Prostate gland (tissue), 2 donors: Measurements from ENCODE around the gene TCF12. TPM values are rescaled to one million over a fixed set of nuclear protein-coding genes. Genes with fewer than 3 reads are reported as not detected.

Experiments
- DNase-seq: peaks from one replicate; pipeline ENCODE4 v3.0.0-alpha.2; 2019; ENCODE audit warnings: low spot score
- H3K27ac ChIP-seq, 2 donors: fragments of 200-600 bp; sonication (generic); 2 replicates each; pipeline ENCODE4 v1.5.1; 2017 to 2019
- H3K27me3 ChIP-seq: fragments of 200-600 bp; sonication (generic); replicated peaks from 2 replicates; pipeline ENCODE4 v1.5.1; 2019; ENCODE audit not compliant: insufficient read depth
- H3K36me3 ChIP-seq, 2 donors: fragments of 200-600 bp; sonication (generic); 1 replicate in 1 of 2; 2 replicates in 1 of 2; pipeline versions ENCODE4 v1.5.1 to v1.8.1; 2017 to 2019
- H3K4me1 ChIP-seq: fragments of 200-600 bp; sonication (generic); replicated peaks from 2 replicates; pipeline ENCODE4 v1.5.1; 2019
- H3K4me3 ChIP-seq, 2 donors: fragments of 200-600 bp; sonication (generic); 2 replicates each; pipeline ENCODE4 v1.5.1; 2017 to 2019
- H3K9me3 ChIP-seq: fragments of 200-600 bp; sonication (generic); 2 replicates; pipeline ENCODE4 v1.5.1; 2017
- CTCF ChIP-seq, 4 experiments: fragments of 200-600 bp in 2 of 4; fragments of 450-650 bp in 2 of 4; sonication (generic) in 2 of 4; IDR thresholded peaks; 1 replicate in 3 of 4; 2 replicates in 1 of 4; pipeline ENCODE4 v1.5.1; 2016 to 2019; ENCODE audit warnings: antibody characterized with exemption in 4 of 4, mild to moderate bottlenecking in 2 of 4, moderate library complexity in 2 of 4
- POLR2A ChIP-seq: fragments of 450-650 bp; IDR thresholded peaks from one replicate; pipeline ENCODE4 v1.6.1; 2016; ENCODE audit warnings: antibody characterized with exemption, mild to moderate bottlenecking
- POLR2AphosphoS5 ChIP-seq: sonication (generic); formaldehyde crosslinking; IDR thresholded peaks from one replicate; pipeline ENCODE4 v1.6.1; 2017; ENCODE audit warnings: antibody characterized with exemption
- WGBS: methylation state at CpG from one replicate; pipeline ENCODE4 v1.1.5; 2018; 5-methylcytosine and 5-hydroxymethylcytosine counted together
- intact Hi-C: fragments of 100-400 bp; cut with DNase I; formaldehyde crosslinking; loops from one replicate; pipeline ENCODE4 v1.14.2; 2022
- total RNA-seq, 2 donors: library from RNA; depleted of rRNA; stranded (reverse); fragments of >200 nt; gene quantifications; one replicate each; pipeline ENCODE4 v1.1.0, GENCODE V29; 2016

The TCF12 gene
- total RNA-seq, 2 donors from 2014 or later = 95.4 to 123 TPM

DNA sequence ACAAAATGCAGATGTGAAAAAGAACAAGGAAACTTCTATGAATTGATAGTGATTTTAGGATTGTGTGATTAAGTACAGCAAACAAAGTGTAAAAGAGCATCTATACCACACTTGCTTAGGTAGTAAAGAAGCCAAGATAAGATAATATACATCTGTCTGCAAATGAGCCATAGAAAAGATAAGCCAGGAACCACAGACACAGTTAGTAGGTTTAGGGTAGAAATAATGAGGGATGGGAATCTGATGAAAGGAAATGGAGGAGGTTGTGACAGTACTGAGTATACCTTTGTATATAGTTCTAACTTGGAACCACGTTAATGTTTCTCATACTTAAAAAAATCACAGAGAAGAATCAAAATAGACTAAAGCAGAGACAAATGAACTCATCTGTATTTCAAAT is 54.0 kb downstream of the TCF12 start:
- Histone ChIP-seq H3K27me3 (no peaks in the 10 kb centered on the region), H3K4me1 (peaks cover 3% of the 10 kb centered on the region), H3K4me3 (no peak overlapping the region), H3K9me3 (no peaks in the 10 kb centered on the region), H3K36me3 (no peaks in the 10 kb centered on the region), H3K27ac (no peak overlapping the region)
- TF ChIP-seq POLR2A = no peak
- no peak for TF ChIP-seq POLR2AphosphoS5
- TF ChIP-seq CTCF (IDR thresholded peaks at IDR 0.05) = no peak
- DNase-seq = no peak
- intact Hi-C loops = no loop called here
- 57% methylated on average over 1 of the region's 1 CpG for WGBS

DNA sequence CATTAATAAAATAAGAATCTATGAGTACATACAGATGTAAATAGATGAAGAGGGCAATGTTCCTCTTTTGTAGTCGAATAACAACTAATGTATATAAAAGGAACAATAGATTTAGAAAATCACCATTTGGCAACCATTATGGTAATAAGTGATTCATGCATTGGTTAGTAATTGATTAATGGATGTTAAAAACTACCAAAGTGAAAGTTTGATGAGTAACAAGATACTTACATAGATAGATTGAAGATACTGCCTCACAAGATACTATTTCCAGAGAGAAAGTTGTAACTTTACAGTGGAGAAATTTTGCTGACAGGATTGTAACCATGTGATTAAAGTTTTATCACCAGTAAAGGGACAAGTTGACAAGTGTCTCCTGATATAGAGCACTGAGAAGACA is 55.0 kb downstream of the TCF12 start:
- 73% methylated on average over 1 of the region's 1 CpG for WGBS
- no peak overlapping the region for H3K27ac ChIP-seq
- H3K4me3 ChIP-seq = no peak overlapping the region
- DNase-seq = no peak
- H3K27me3 ChIP-seq = no peaks in the 10 kb centered on the region
- no peak for TF ChIP-seq POLR2AphosphoS5
- no peak for TF ChIP-seq CTCF (IDR thresholded peaks at IDR 0.05)
- TF ChIP-seq POLR2A = no peak
- intact Hi-C loops = no loop called here
- H3K4me1 ChIP-seq = no peaks in the 10 kb centered on the region
- H3K9me3 ChIP-seq = no peaks in the 10 kb centered on the region
- H3K36me3 ChIP-seq = no peaks in the 10 kb centered on the region

DNA sequence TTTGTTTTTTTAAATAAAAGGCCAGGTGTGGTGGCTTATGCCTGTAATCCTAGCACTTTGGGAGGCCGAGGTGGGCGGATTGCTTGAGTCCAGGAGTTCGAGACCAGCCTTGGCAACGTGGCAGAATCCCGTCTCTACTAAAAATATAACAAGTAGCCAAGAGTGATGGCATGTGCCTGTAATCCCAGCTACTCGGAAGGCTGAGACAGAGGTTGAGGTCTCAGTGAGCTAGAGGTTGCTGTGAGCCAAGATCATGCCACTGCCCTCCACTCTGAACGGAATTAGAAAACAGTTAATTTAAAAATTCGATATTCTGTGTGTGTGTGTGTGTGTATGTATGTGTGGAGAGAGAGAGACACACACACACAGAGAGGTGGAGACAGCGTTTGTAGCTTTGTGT is 58.8 kb downstream of the TCF12 start:
- no peak for DNase-seq

GRCh38 chr15:56978898-56979662 is 60.6 kb downstream of the TCF12 start:
- no peak overlapping the region for H3K27ac ChIP-seq
- WGBS = 76% methylated on average over 2 of the region's 2 CpGs
- intact Hi-C loops = no loop called here
- H3K36me3 ChIP-seq = no peaks in the 10 kb centered on the region
- H3K4me1 ChIP-seq = no peaks in the 10 kb centered on the region
- no peaks in the 10 kb centered on the region for H3K9me3 ChIP-seq
- TF ChIP-seq POLR2A = no peak
- no peak for TF ChIP-seq POLR2AphosphoS5
- no peak for DNase-seq
- no peaks in the 10 kb centered on the region for H3K27me3 ChIP-seq
- H3K4me3 ChIP-seq = no peak overlapping the region

More for the DNA sequence above, 58.8 kb downstream of the TCF12 start:
- Histone ChIP-seq H3K27me3 (no peaks in the 10 kb centered on the region), H3K4me1 (no peaks in the 10 kb centered on the region), H3K4me3 (no peak overlapping the region), H3K9me3 (no peaks in the 10 kb centered on the region), H3K27ac (no peak overlapping the region), H3K36me3 (no peaks in the 10 kb centered on the region)
- 82% methylated on average over 9 of the region's 9 CpGs for WGBS
- intact Hi-C loops = no loop called here
- no peak for TF ChIP-seq POLR2AphosphoS5
- TF ChIP-seq POLR2A = no peak
- no peak for TF ChIP-seq CTCF (IDR thresholded peaks at IDR 0.05)

GRCh38 chr15:56980473-56980872 is 62.0 kb downstream of the TCF12 start:
- H3K9me3 ChIP-seq = no peaks in the 10 kb centered on the region
- no peak overlapping the region for H3K27ac ChIP-seq
- intact Hi-C loops = no loop called here
- no peaks in the 10 kb centered on the region for H3K27me3 ChIP-seq
- no peak overlapping the region for H3K4me3 ChIP-seq
- TF ChIP-seq POLR2AphosphoS5 = no peak
- no peak for TF ChIP-seq POLR2A
- TF ChIP-seq CTCF (IDR thresholded peaks at IDR 0.05) = no peak
- H3K4me1 ChIP-seq = no peaks in the 10 kb centered on the region
- DNase-seq = no peak
- H3K36me3 ChIP-seq = no peaks in the 10 kb centered on the region
- WGBS = 99% methylated on average over 3 of the region's 3 CpGs
